Activated T-cell treated with anti-CD3 and anti-CD28 coated beads, Interleukin-2, amount 50 U/mL, for 4 hours (primary cell): ENCODE results near the gene SLC16A1. TPM values are rescaled to one million over a fixed set of nuclear protein-coding genes. Genes with fewer than 3 reads are reported as not detected.

Experiments
- ATAC-seq, 2 donors: fragments of 200-7000 bp; cut with Tn5 transposase; one replicate each; pipeline ENCODE4 v1.10.0; 2021
- DNase-seq: peaks from one replicate; pipeline ENCODE4 v3.0.0-alpha.2; 2020
- H3K27me3 Mint-ChIP-seq: one replicate; pipeline ENCODE4 v1.8.0; 2021; ENCODE audit warnings: low read depth, mixed read lengths
- H3K36me3 Mint-ChIP-seq: one replicate; pipeline ENCODE4 v1.8.0; 2022; ENCODE audit warnings: mixed read lengths; ENCODE audit not compliant: insufficient read depth
- H3K4me1 Mint-ChIP-seq: one replicate; pipeline ENCODE4 v1.8.0; 2021; ENCODE audit warnings: low read depth, mixed read lengths
- H3K4me3 Mint-ChIP-seq: one replicate; pipeline ENCODE4 v1.8.0; 2021; ENCODE audit warnings: mild to moderate bottlenecking, moderate library complexity, mixed read lengths
- H3K9me3 Mint-ChIP-seq: one replicate; pipeline ENCODE4 v1.8.0; 2021; ENCODE audit warnings: mixed read lengths
- total RNA-seq, 3 donors: library from RNA; stranded (reverse); gene quantifications; one replicate each; pipeline ENCODE4 v1.2.1, GENCODE V29; 2021

SLC16A1 gene
- total RNA-seq, 3 donors from 2014 or later = 85.9 to 104 (median 103) TPM

- H3K36me3 Mint-ChIP-seq = no peaks in the 10 kb centered on the region
- ATAC-seq (no peak), DNase-seq (no peak)
- no peaks in the 10 kb centered on the region for H3K4me1 Mint-ChIP-seq
- H3K9me3 Mint-ChIP-seq = no peaks in the 10 kb centered on the region
- H3K4me3 Mint-ChIP-seq = no peak overlapping the region
- H3K27me3 Mint-ChIP-seq = peaks cover 5% of the 10 kb centered on the region
Measured at GRCh38 chr1:112869895-112870294, 86.1 kb downstream of the SLC16A1 start.

DNA sequence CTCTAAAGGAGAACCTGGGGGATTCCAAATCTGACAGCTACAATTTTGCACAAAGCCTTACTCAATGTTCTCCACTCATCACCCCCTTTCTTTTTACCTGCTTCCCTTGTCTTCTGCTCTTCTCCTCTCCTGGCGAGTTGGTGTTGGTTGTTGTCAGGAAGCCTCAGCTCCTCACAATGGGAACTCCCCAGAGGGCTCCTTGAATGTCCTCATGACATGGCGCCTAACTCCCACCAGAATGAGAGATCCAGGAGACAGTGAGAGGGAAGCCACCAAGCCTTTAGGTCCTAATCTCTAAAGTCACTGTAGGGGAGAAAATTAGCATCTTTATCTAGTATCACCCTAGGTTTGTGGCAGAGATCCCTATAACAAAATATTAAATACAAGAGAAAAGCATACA, 87.8 kb downstream of the SLC16A1 start:
- H3K4me3 Mint-ChIP-seq = no peak overlapping the region
- peaks cover 3% of the 10 kb centered on the region for H3K4me1 Mint-ChIP-seq
- no peaks in the 10 kb centered on the region for H3K9me3 Mint-ChIP-seq
- no peaks in the 10 kb centered on the region for H3K36me3 Mint-ChIP-seq
- ATAC-seq (no peak), DNase-seq (no peak)
- H3K27me3 Mint-ChIP-seq = peaks cover 4% of the 10 kb centered on the region

DNA sequence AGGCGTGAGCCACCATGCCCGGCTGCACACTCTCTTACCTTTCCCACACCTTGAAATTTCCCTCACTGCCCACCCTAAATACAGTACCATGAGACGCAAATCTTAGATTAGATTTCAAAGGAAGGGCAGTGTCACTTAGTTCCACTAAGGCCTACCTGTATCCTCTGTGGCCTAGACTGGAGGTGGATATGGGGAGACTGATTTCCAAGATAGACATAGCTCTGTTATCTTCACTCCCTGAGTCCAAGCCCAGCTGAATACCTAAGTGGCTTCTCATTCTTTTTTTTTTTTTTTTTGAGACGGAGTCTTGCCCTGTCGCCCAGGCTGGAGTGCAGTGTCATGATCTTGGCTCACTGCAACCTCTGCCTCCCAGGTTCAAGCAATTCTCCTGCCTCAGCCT, 89.0 kb downstream of the SLC16A1 start:
- peaks cover 3% of the 10 kb centered on the region for H3K4me1 Mint-ChIP-seq
- ATAC-seq (no peak), DNase-seq (no peak)
- H3K9me3 Mint-ChIP-seq = no peaks in the 10 kb centered on the region
- no peaks in the 10 kb centered on the region for H3K36me3 Mint-ChIP-seq
- H3K27me3 Mint-ChIP-seq = peaks cover 3% of the 10 kb centered on the region
- no peak overlapping the region for H3K4me3 Mint-ChIP-seq

GRCh38 chr1:112866151-112866550, 89.8 kb downstream of the SLC16A1 start:
- ATAC-seq (no peak), DNase-seq (no peak)
- Mint-ChIP-seq H3K4me3 (no peak overlapping the region), H3K36me3 (no peaks in the 10 kb centered on the region), H3K9me3 (no peaks in the 10 kb centered on the region), H3K27me3 (peaks cover 3% of the 10 kb centered on the region), H3K4me1 (peaks cover 3% of the 10 kb centered on the region)

DNA sequence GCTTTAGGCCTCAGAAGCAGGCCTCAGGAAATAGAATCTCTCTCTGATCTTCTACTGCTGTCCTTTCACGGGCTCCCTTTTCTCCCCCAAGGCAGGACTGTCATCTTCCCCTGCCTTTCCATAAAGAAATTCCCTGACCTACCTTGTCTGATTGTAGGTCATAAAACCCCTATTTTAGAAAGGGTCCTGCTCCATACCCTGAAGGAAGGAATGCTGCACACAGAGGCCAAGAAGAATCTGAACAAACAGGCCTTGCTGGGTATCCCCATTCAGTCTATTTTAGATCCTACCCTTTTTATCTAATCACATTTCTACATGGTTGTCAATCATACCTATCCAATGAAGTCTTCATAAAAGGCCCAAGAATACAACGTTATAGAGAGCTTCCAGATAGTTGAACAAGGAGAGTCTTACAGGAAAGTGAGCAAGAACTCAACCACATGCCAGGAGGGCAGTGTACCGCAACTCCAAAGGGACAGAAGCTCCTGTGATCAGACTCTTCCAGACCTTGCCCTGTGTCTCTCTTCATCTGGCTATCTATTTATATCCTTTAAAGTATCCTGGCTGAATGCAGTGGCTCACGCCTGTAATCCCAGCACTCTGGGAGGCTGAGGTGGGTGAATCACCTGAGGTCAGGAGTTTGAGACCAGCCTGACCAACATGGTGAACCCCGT, 93.1 kb downstream of the SLC16A1 start:
- H3K4me3 Mint-ChIP-seq = no peak overlapping the region
- no peak for ATAC-seq
- H3K4me1 Mint-ChIP-seq = peaks cover 3% of the 10 kb centered on the region
- no peaks in the 10 kb centered on the region for H3K9me3 Mint-ChIP-seq
- no peak for DNase-seq
- no peaks in the 10 kb centered on the region for H3K36me3 Mint-ChIP-seq
- no peaks in the 10 kb centered on the region for H3K27me3 Mint-ChIP-seq

Other genes starting within 250 kb of the SLC16A1 start
- 1 to 10 TPM; 2.3 to 8.3 (median 5.6) TPM for gene RHOC, start 249.1 kb downstream of the SLC16A1 start, total RNA-seq
- gene PPM1J, start 240.9 kb downstream of the SLC16A1 start, total RNA-seq = under 1 TPM in 2 of 3 donors, not detected in 1; 0.16 to 0.37 TPM
- gene LRIG2, start 117.0 kb upstream of the SLC16A1 start, total RNA-seq = 1 to 10 TPM; 7.5 to 8.2 (median 7.8) TPM